HFFc6 (cell line): Measurements from ENCODE around the gene OPRL1. TPM values are rescaled to one million over a fixed set of nuclear protein-coding genes. Genes with fewer than 3 reads are reported as not detected.

Source experiments
- DNase-seq: peaks from one replicate; pipeline ENCODE4 v3.0.0-alpha.2; 2018
- H3K27ac Mint-ChIP-seq: 2 replicates; pipeline ENCODE4 v1.8.0; 2020; ENCODE audit warnings: mild to moderate bottlenecking, mixed read lengths
- H3K27me3 Mint-ChIP-seq: 2 replicates; pipeline ENCODE4 v1.8.0; 2021; ENCODE audit warnings: mild to moderate bottlenecking, moderate library complexity, mixed read lengths; ENCODE audit not compliant: insufficient read depth
- H3K36me3 Mint-ChIP-seq: 2 replicates; pipeline ENCODE4 v1.8.0; 2021; ENCODE audit warnings: low read depth, mixed read lengths
- H3K4me1 Mint-ChIP-seq: 2 replicates; pipeline ENCODE4 v1.8.0; 2020; ENCODE audit warnings: low read depth, mixed read lengths
- H3K4me3 Mint-ChIP-seq: 2 replicates; pipeline ENCODE4 v1.8.0; 2020; ENCODE audit warnings: mild to moderate bottlenecking, moderate library complexity, mixed read lengths
- H3K9me3 Mint-ChIP-seq: 2 replicates; pipeline ENCODE4 v1.8.0; 2020; ENCODE audit warnings: mild to moderate bottlenecking, mixed read lengths
- total RNA-seq, 6 experiments: library from RNA; stranded (reverse); fragmentation: NEBNext Ultra II Directional; extraction: Animal tissue kit (Norgen Biotek cat#: 25700); gene quantifications; 2 replicates in 1 of 6; 3 replicates in 5 of 6; pipeline ENCODE4 v1.2.3, GENCODE V29; 2021
- TF ChIP-seq, protein P1 (sequence below): fragments of 200-600 bp; sonication (generic); IDR thresholded peaks from 2 replicates; pipeline ENCODE4 v1.5.0; 2021; ENCODE audit warnings: antibody characterized with exemption, mild to moderate bottlenecking

The OPRL1 gene
- total RNA-seq, 6 experiments from 2014 or later, result 0.27 to 1.00 (median 0.41) TPM

GRCh38 chr20:64104667-64105451 lies 25.0 kb downstream of the OPRL1 start:
- Mint-ChIP-seq H3K36me3 (no peaks in the 10 kb centered on the region), H3K9me3 (no peaks in the 10 kb centered on the region), H3K4me1 (no peaks in the 10 kb centered on the region), H3K27ac (no peak overlapping the region), H3K27me3 (peaks cover 40% of the 10 kb centered on the region), H3K4me3 (no peak overlapping the region)
- TF ChIP-seq, protein P1, sequence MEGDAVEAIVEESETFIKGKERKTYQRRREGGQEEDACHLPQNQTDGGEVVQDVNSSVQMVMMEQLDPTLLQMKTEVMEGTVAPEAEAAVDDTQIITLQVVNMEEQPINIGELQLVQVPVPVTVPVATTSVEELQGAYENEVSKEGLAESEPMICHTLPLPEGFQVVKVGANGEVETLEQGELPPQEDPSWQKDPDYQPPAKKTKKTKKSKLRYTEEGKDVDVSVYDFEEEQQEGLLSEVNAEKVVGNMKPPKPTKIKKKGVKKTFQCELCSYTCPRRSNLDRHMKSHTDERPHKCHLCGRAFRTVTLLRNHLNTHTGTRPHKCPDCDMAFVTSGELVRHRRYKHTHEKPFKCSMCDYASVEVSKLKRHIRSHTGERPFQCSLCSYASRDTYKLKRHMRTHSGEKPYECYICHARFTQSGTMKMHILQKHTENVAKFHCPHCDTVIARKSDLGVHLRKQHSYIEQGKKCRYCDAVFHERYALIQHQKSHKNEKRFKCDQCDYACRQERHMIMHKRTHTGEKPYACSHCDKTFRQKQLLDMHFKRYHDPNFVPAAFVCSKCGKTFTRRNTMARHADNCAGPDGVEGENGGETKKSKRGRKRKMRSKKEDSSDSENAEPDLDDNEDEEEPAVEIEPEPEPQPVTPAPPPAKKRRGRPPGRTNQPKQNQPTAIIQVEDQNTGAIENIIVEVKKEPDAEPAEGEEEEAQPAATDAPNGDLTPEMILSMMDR, result no peak
- no peak for DNase-seq

DNA sequence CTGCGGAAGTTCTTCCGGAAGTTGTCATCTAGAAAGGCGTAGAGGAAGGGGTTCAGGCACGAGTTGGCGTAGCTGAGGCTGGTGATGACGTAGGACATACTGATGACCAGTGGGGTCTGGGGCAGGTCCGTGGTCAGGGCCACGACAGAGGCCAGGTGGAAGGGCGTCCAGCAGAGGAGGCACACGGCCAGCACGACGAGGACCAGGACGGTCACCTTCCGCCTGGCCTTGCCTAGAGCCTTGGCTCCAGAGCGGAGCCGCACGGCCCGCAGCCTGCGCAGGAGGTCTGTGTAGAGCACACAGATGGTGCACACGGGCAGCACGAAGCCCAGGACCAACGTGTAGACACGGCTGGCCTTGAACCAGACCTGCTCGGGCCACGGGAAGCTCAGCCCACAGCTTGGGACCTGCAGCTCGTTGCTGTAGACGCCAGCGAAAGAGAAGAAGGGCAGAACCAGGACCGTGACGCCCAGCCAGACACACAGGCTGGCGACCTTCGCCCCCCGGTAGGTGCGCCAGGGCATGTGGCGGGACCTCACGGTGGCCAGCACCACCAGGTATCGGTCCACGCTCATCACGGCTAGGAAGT lies 26.1 kb downstream of the OPRL1 start:
- Mint-ChIP-seq H3K4me3 (no peak overlapping the region), H3K27me3 (peaks cover 38% of the 10 kb centered on the region), H3K27ac (no peak overlapping the region), H3K36me3 (no peaks in the 10 kb centered on the region), H3K9me3 (no peaks in the 10 kb centered on the region), H3K4me1 (no peaks in the 10 kb centered on the region)
- TF ChIP-seq, protein P1, result no peak
- no peak for DNase-seq

DNA sequence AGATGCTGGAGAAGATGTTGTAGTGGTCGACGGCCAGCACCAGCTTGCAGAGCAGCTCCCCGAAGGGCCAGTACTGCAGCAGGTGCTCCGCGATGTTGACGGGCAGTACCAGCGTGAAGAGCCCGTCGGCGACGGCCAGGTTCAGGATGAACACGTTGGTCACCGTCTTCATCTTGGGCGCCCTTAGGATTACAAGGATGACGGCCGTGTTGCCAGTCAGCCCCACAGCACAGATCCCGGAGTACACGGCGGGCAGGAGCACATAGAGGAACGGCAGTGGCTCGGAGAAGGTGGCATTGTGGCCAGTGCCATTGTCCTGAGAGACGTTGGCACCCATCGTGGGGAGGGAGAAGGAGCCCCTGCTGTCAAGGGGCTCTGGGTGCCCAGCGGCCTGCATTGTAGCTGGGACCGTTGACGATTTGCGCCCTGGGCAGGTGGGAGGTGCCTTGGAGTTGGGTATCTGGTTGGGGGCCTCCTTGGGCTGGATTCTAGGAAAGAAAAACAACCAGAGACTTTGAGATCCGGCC lies 26.6 kb downstream of the OPRL1 start:
- Mint-ChIP-seq H3K4me1 (no peaks in the 10 kb centered on the region), H3K9me3 (no peaks in the 10 kb centered on the region), H3K27me3 (peaks cover 36% of the 10 kb centered on the region), H3K27ac (no peak overlapping the region), H3K4me3 (no peak overlapping the region), H3K36me3 (no peaks in the 10 kb centered on the region)
- no peak for DNase-seq
- TF ChIP-seq, protein P1, result no peak

DNA sequence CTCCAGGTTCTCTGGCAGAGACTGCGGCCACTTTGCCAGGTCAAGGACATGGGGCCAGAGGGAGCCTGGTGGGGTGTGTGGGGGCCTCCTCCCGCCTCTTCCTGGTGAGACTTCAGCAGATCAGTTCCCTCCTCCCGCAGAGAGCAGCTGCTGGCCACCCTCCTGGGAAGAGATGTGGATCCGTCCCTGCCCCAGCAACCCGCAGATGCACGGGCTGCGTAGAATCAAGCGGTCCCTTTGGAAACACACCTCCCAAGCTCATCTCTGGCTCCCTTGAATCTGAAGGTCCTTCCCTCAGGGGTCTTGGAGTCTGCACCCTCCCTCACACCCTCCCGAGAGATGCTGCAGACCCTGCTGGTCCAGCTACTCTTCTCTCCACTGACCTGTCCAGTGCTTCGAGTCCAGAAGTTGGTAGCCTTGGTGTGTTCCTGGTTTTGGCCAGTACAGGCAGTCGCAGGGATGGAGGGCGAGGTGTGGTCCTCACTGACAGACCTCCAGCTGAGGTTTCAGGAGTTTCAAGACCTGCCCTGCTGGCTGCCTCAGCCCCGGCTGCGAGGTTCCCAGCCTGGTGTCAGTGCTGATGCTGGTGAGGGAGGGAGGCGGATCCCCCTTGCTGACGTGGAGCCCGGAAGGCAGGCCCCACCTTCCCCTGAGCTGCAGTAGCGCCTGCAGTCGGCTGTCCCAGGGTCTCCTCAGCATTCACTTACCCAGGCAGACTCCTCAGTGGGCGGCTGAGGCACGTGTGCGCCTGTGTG lies 27.3 kb downstream of the OPRL1 start, which contains the start of gene NPBWR2:
Gene NPBWR2 (minus strand): TSS at position 585 of the 755 bp plus-strand sequence. CDS start 734 bp downstream, outside the sequence.
- no peak within 1 kb of the TSS for H3K4me3 Mint-ChIP-seq
- H3K27me3 Mint-ChIP-seq, result peaks cover 38% of the 10 kb centered on the region
- H3K36me3 Mint-ChIP-seq, result no peaks in the 10 kb centered on the region
- no peak for DNase-seq
- H3K4me1 Mint-ChIP-seq, result no peaks in the 10 kb centered on the region
- H3K27ac Mint-ChIP-seq, result no peak within 1 kb of the TSS
- TF ChIP-seq, protein P1, result no peak
- H3K9me3 Mint-ChIP-seq, result no peaks in the 10 kb centered on the region

DNA sequence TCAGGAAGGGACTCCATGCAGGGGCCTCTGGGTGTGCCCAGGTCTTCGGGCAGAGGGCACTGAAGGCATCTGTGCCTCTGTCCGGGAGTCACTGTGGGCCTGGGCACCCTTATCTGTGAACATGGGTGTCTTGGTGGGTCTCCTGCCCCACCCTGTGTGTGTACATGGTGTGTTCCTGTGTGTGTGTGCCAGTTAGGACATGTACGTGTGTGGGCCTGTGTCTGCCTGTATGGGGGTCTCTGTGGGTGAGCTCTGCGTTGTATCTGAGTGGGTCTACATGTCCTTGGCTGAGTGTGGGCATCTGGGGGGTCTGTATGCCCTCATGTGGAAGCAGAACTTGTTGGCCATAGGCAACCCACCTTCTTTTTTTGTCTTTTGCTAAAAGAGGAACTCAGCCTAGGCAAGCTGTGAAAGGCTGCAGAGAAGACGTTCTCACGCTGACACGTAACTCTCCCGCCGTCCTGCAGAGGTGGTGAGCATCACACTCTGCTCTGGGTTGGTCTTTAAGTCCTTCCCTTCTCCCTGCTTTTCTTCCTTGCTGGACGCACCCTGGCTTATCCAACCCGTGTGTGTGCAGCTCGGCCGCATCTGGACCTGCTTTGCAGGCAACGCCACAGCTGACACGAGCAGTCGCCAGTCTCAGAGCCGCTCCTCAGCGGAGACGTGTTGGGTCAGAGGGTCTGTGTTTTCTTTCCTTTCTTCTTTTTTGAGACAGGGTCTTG lies 28.0 kb downstream of the OPRL1 start:
- TF ChIP-seq, protein P1, result no peak
- Mint-ChIP-seq H3K4me3 (no peak overlapping the region), H3K4me1 (no peaks in the 10 kb centered on the region), H3K27ac (no peak overlapping the region), H3K27me3 (peaks cover 35% of the 10 kb centered on the region), H3K9me3 (no peaks in the 10 kb centered on the region), H3K36me3 (no peaks in the 10 kb centered on the region)
- no peak for DNase-seq
